Gastrocnemius medialis (tissue), 4 donors: ENCODE data around the gene OPALIN. TPM values are rescaled to one million over a fixed set of nuclear protein-coding genes. Genes with fewer than 3 reads are reported as not detected.

Experiments used
- ATAC-seq, 2 donors: fragments of 150-250 bp; one replicate each; pipeline ENCODE4 v1.9.1; 2016
- DNase-seq, 2 donors: peaks; one replicate each; pipeline ENCODE4 v3.0.0-alpha.2; 2019
- H3K27ac ChIP-seq, 4 donors: fragments of 200-600 bp; sonication (generic); 1 replicate in 1 of 4; 2 replicates in 3 of 4; pipeline ENCODE4 v1.5.1; 2016 to 2018; ENCODE audit warnings: mild to moderate bottlenecking in 2 of 4, moderate library complexity in 1 of 4
- H3K27me3 ChIP-seq, 3 donors: fragments of 200-600 bp; sonication (generic) in 2 of 3; 1 replicate in 1 of 3; 2 replicates in 2 of 3; pipeline versions ENCODE4 v1.5.1 to v1.6.0; 2016 to 2019; ENCODE audit warnings: mild to moderate bottlenecking in 1 of 3, moderate library complexity in 1 of 3
- H3K36me3 ChIP-seq, 2 donors: fragments of 200-600 bp; sonication (generic) in 1 of 2; one replicate each; pipeline ENCODE4 v1.5.1; 2017 to 2018
- H3K4me1 ChIP-seq, 2 donors: fragments of 200-600 bp; sonication (generic) in 1 of 2; one replicate each; pipeline ENCODE4 v1.5.1; 2016 to 2017; ENCODE audit warnings: mild to moderate bottlenecking in 2 of 2
- H3K4me3 ChIP-seq, 4 donors: fragments of 200-600 bp; sonication (generic) in 3 of 4; 1 replicate in 1 of 4; 2 replicates in 3 of 4; pipeline ENCODE4 v1.5.1; 2016 to 2019; ENCODE audit warnings: mild to moderate bottlenecking in 2 of 4
- H3K9me3 ChIP-seq, 3 donors: fragments of 200-600 bp; sonication (generic) in 2 of 3; 1 replicate in 1 of 3; 2 replicates in 2 of 3; pipeline ENCODE4 v1.5.1; 2016 to 2019
- CTCF ChIP-seq, 5 experiments: fragments of 450-650 bp in 3 of 5; fragments of 200-600 bp in 2 of 5; sonication (generic) in 2 of 5; IDR thresholded peaks in 4 of 5; conservative IDR thresholded peaks in 1 of 5; 1 replicate in 4 of 5; 2 replicates in 1 of 5; pipeline ENCODE4 v1.5.1; 2016 to 2019; ENCODE audit warnings: antibody characterized with exemption in 5 of 5, mild to moderate bottlenecking in 3 of 5, moderate library complexity in 3 of 5
- POLR2A ChIP-seq, 2 donors: fragments of 450-650 bp; IDR thresholded peaks; one replicate each; pipeline ENCODE4 v1.6.1; 2017; ENCODE audit warnings: antibody characterized with exemption in 2 of 2, mild to moderate bottlenecking in 2 of 2, moderate library complexity in 2 of 2
- in situ Hi-C, 4 donors: fragments of 200-750 bp; cut with MboI; loops; one replicate each; pipeline versions ENCODE4 v1.15.0 to v1.8.0; 2017; ENCODE audit warnings: low sequenced_read_pairs in 4 of 4
- intact Hi-C: fragments of 100-400 bp; cut with DNase I; formaldehyde crosslinking; loops from one replicate; pipeline ENCODE4 v1.15.1; 2023; ENCODE audit warnings: low total_unique reads
- total RNA-seq, 4 donors: library from RNA; depleted of rRNA; stranded (reverse); fragments of >200 nt; gene quantifications; one replicate each; pipeline versions ENCODE4 v1.1.0 to v1.2.3, GENCODE V29; 2016

OPALIN gene
- total RNA-seq, 4 donors from 2014 or later = not detected

- in situ Hi-C loops = no loop called here
- no peak for TF ChIP-seq POLR2A (IDR thresholded peaks at IDR 0.05)
- TF ChIP-seq CTCF (IDR thresholded peaks at IDR 0.05 in 4 of 5, conservative IDR thresholded peaks at IDR 0.05 in 1 of 5) = no peak
- ATAC-seq (no peak), DNase-seq (no peak)
- intact Hi-C loops = no loop called here
- Histone ChIP-seq H3K27ac (no peak overlapping the region), H3K4me1 (peaks cover 0 to 3% of the 10 kb centered on the region in 2 donors), H3K27me3 (no peaks in the 10 kb centered on the region), H3K36me3 (no peaks in the 10 kb centered on the region), H3K9me3 (no peaks in the 10 kb centered on the region), H3K4me3 (no peak overlapping the region)
Observed at GRCh38 chr10:96365571-96365970, 6.8 kb upstream of the OPALIN start.

GRCh38 chr10:96360766-96361165 lies 2.0 kb upstream of the OPALIN start:
- DNase-seq (no peak), ATAC-seq (no peak)

GRCh38 chr10:96360331-96360730 lies 1.5 kb upstream of the OPALIN start:
- intact Hi-C loops = no loop called here
- Histone ChIP-seq H3K36me3 (no peaks in the 10 kb centered on the region), H3K27ac (no peak overlapping the region), H3K27me3 (peaks cover 0 to 5% (median 0%) of the 10 kb centered on the region in 3 donors), H3K4me1 (no peaks in the 10 kb centered on the region), H3K4me3 (no peak overlapping the region), H3K9me3 (no peaks in the 10 kb centered on the region)
- in situ Hi-C loops = no loop called here
- DNase-seq = no peak
- no peak for ATAC-seq
- TF ChIP-seq POLR2A (IDR thresholded peaks at IDR 0.05) (no peak), CTCF (IDR thresholded peaks at IDR 0.05 in 4 of 5, conservative IDR thresholded peaks at IDR 0.05 in 1 of 5) (no peak)

More at GRCh38 chr10:96360766-96361165, 2.0 kb upstream of the OPALIN start:
- no peak overlapping the region for H3K4me3 ChIP-seq
- H3K36me3 ChIP-seq = no peaks in the 10 kb centered on the region
- H3K27ac ChIP-seq = no peak overlapping the region
- no peaks in the 10 kb centered on the region for H3K9me3 ChIP-seq
- peaks cover 0 to 4% (median 0%) of the 10 kb centered on the region in 3 donors for H3K27me3 ChIP-seq
- H3K4me1 ChIP-seq = no peaks in the 10 kb centered on the region
- in situ Hi-C loops (no loop called here), intact Hi-C loops (no loop called here)
- no peak for TF ChIP-seq POLR2A (IDR thresholded peaks at IDR 0.05)
- no peak for TF ChIP-seq CTCF (IDR thresholded peaks at IDR 0.05 in 4 of 5, conservative IDR thresholded peaks at IDR 0.05 in 1 of 5)

- in situ Hi-C loops (no loop called here), intact Hi-C loops (no loop called here)
- Histone ChIP-seq H3K36me3 (no peaks in the 10 kb centered on the region), H3K9me3 (no peaks in the 10 kb centered on the region), H3K4me1 (no peaks in the 10 kb centered on the region), H3K27me3 (peaks cover 0 to 5% (median 0%) of the 10 kb centered on the region in 3 donors), H3K4me3 (no peak overlapping the region), H3K27ac (no peak overlapping the region)
- TF ChIP-seq POLR2A (IDR thresholded peaks at IDR 0.05) (no peak), CTCF (IDR thresholded peaks at IDR 0.05 in 4 of 5, conservative IDR thresholded peaks at IDR 0.05 in 1 of 5) (no peak)
- ATAC-seq = no peak
- DNase-seq = no peak
Observed at GRCh38 chr10:96359616-96360015, 814 bp upstream of the OPALIN start.

- no peak overlapping the region for H3K27ac ChIP-seq
- in situ Hi-C loops (no loop called here), intact Hi-C loops (no loop called here)
- TF ChIP-seq POLR2A (IDR thresholded peaks at IDR 0.05) = no peak
- no peak for TF ChIP-seq CTCF (IDR thresholded peaks at IDR 0.05 in 4 of 5, conservative IDR thresholded peaks at IDR 0.05 in 1 of 5)
- H3K4me3 ChIP-seq = no peak overlapping the region
- no peak for DNase-seq
- no peaks in the 10 kb centered on the region for H3K36me3 ChIP-seq
- no peak for ATAC-seq
- no peaks in the 10 kb centered on the region for H3K9me3 ChIP-seq
- H3K4me1 ChIP-seq = no peaks in the 10 kb centered on the region
- peaks cover 0 to 9% (median 0%) of the 10 kb centered on the region in 3 donors for H3K27me3 ChIP-seq
Observed at GRCh38 chr10:96357038-96357620, 1.7 kb downstream of the OPALIN start.
